Uterus (tissue), 4 donors: ENCODE data around the gene OR2AK2. TPM values are rescaled to one million over a fixed set of nuclear protein-coding genes. Genes with fewer than 3 reads are reported as not detected.

ENCODE experiments used
- DNase-seq, 2 donors: peaks; one replicate each; pipeline ENCODE4 v3.0.0-alpha.2; 2019 to 2020
- H3K27ac ChIP-seq, 2 donors: fragments of 200-600 bp; sonication (generic); 1 replicate in 1 of 2; 2 replicates in 1 of 2; pipeline ENCODE4 v1.5.1; 2016 to 2018
- H3K27me3 ChIP-seq, 2 donors: fragments of 200-600 bp; sonication (generic); one replicate each; pipeline ENCODE4 v1.5.1; 2018 to 2019; ENCODE audit warnings: control low read depth in 1 of 2
- H3K36me3 ChIP-seq, 2 donors: fragments of 200-600 bp; sonication (generic); one replicate each; pipeline ENCODE4 v1.5.1; 2019; ENCODE audit warnings: control low read depth in 1 of 2
- H3K4me1 ChIP-seq, 2 donors: fragments of 200-600 bp; sonication (generic); one replicate each; pipeline ENCODE4 v1.5.1; 2018 to 2019; ENCODE audit warnings: control low read depth in 1 of 2
- H3K4me3 ChIP-seq, 2 donors: fragments of 200-600 bp; sonication (generic); 1 replicate in 1 of 2; 2 replicates in 1 of 2; pipeline ENCODE4 v1.5.1; 2018 to 2019; ENCODE audit warnings: mild to moderate bottlenecking in 1 of 2
- H3K9me3 ChIP-seq, 2 donors: fragments of 200-600 bp; sonication (generic); one replicate each; pipeline ENCODE4 v1.5.1; 2019; ENCODE audit warnings: control low read depth in 1 of 2
- CTCF ChIP-seq, 4 experiments: fragments of 200-600 bp in 2 of 4; fragments of 450-650 bp in 2 of 4; sonication (generic) in 2 of 4; IDR thresholded peaks; one replicate each; pipeline ENCODE4 v1.5.1; 2016 to 2019; ENCODE audit warnings: antibody characterized with exemption in 4 of 4, mild to moderate bottlenecking in 2 of 4, moderate library complexity in 1 of 4
- POLR2A ChIP-seq, 2 donors: fragments of 450-650 bp; IDR thresholded peaks; one replicate each; pipeline ENCODE4 v1.6.1; 2016; ENCODE audit warnings: antibody characterized with exemption in 2 of 2, mild to moderate bottlenecking in 1 of 2, moderate library complexity in 1 of 2
- intact Hi-C: fragments of 100-400 bp; cut with DNase I; formaldehyde crosslinking; loops from one replicate; pipeline ENCODE4 v1.15.1; 2023; ENCODE audit warnings: low total_unique reads
- total RNA-seq, 4 donors: library from RNA; depleted of rRNA in 3 of 4; stranded (reverse); fragments of >200 nt in 3 of 4; gene quantifications; one replicate each; pipeline versions ENCODE4 v1.1.0 to v1.2.4, GENCODE V29; 2014 to 2023
- donor health status: DM: yes; HTN: yes; CAD: no.

The OR2AK2 gene
- total RNA-seq, 4 donors from 2014 or later, result not detected

GRCh38 chr1:247948558-247948957, 16.5 kb upstream of the OR2AK2 start, which contains the start of gene OR2L8:
Gene OR2L8, plus strand, starts transcription at chr1:247948858. Its CDS starts 0 bp downstream, at chr1:247948858.
- H3K4me3 ChIP-seq, result no peak within 1 kb of the TSS
- no peak within 1 kb of the TSS for H3K27ac ChIP-seq
- no peak for DNase-seq
- H3K27me3 ChIP-seq, result no peaks in the 10 kb centered on the region
- no peaks in the 10 kb centered on the region for H3K36me3 ChIP-seq
- H3K4me1 ChIP-seq, result no peaks in the 10 kb centered on the region
- TF ChIP-seq POLR2A (IDR thresholded peaks at IDR 0.05) (no peak), CTCF (IDR thresholded peaks at IDR 0.05) (no peak)
- intact Hi-C loops, result no loop called here
- H3K9me3 ChIP-seq, result no peaks in the 10 kb centered on the region

GRCh38 chr1:247953408-247953807, 11.6 kb upstream of the OR2AK2 start:
- DNase-seq, result no peak
- H3K4me1 ChIP-seq, result no peaks in the 10 kb centered on the region
- H3K4me3 ChIP-seq, result no peak overlapping the region
- no peaks in the 10 kb centered on the region for H3K27me3 ChIP-seq
- intact Hi-C loops, result no loop called here
- H3K36me3 ChIP-seq, result no peaks in the 10 kb centered on the region
- no peaks in the 10 kb centered on the region for H3K9me3 ChIP-seq
- no peak overlapping the region for H3K27ac ChIP-seq
- TF ChIP-seq POLR2A (IDR thresholded peaks at IDR 0.05), result no peak
- no peak for TF ChIP-seq CTCF (IDR thresholded peaks at IDR 0.05)

GRCh38 chr1:247961791-247962190, 3.2 kb upstream of the OR2AK2 start:
- intact Hi-C loops, result no loop called here
- H3K4me3 ChIP-seq, result no peak overlapping the region

GRCh38 chr1:247962911-247963588, 2.0 kb upstream of the OR2AK2 start:
- no peaks in the 10 kb centered on the region for H3K9me3 ChIP-seq
- TF ChIP-seq CTCF (IDR thresholded peaks at IDR 0.05) (no peak), POLR2A (IDR thresholded peaks at IDR 0.05) (no peak)
- H3K4me1 ChIP-seq, result no peaks in the 10 kb centered on the region
- H3K27ac ChIP-seq, result no peak overlapping the region
- H3K4me3 ChIP-seq, result no peak overlapping the region
- no peaks in the 10 kb centered on the region for H3K36me3 ChIP-seq
- intact Hi-C loops, result no loop called here
- no peak for DNase-seq
- H3K27me3 ChIP-seq, result no peaks in the 10 kb centered on the region

More at GRCh38 chr1:247961791-247962190, 3.2 kb upstream of the OR2AK2 start:
- Histone ChIP-seq H3K9me3 (no peaks in the 10 kb centered on the region), H3K27ac (no peak overlapping the region), H3K4me1 (no peaks in the 10 kb centered on the region), H3K27me3 (no peaks in the 10 kb centered on the region), H3K36me3 (no peaks in the 10 kb centered on the region)
- TF ChIP-seq POLR2A (IDR thresholded peaks at IDR 0.05) (no peak), CTCF (IDR thresholded peaks at IDR 0.05) (no peak)
- no peak for DNase-seq

GRCh38 chr1:247966532-247967204, 1.6 kb downstream of the OR2AK2 start:
- no peak for DNase-seq
- intact Hi-C loops, result no loop called here
- Histone ChIP-seq H3K9me3 (no peaks in the 10 kb centered on the region), H3K4me1 (no peaks in the 10 kb centered on the region), H3K4me3 (no peak overlapping the region), H3K27me3 (no peaks in the 10 kb centered on the region), H3K27ac (no peak overlapping the region), H3K36me3 (no peaks in the 10 kb centered on the region)
- TF ChIP-seq CTCF (IDR thresholded peaks at IDR 0.05) (no peak), POLR2A (IDR thresholded peaks at IDR 0.05) (no peak)
